Activated gamma-delta T cell treated with anti-CD3 and anti-CD28 coated beads, Interleukin-2, amount 50 U/mL, for 16 hours (primary cell): ENCODE measurements around the gene BMI1.
A peak's percentile ranks its signal among the peaks of the same experiment; 100 is the strongest.

Experiments used
- DNase-seq: peaks from one replicate; pipeline ENCODE4 v3.0.0-alpha.2; 2020; ENCODE audit warnings: low read depth

BMI1 gene

DNA sequence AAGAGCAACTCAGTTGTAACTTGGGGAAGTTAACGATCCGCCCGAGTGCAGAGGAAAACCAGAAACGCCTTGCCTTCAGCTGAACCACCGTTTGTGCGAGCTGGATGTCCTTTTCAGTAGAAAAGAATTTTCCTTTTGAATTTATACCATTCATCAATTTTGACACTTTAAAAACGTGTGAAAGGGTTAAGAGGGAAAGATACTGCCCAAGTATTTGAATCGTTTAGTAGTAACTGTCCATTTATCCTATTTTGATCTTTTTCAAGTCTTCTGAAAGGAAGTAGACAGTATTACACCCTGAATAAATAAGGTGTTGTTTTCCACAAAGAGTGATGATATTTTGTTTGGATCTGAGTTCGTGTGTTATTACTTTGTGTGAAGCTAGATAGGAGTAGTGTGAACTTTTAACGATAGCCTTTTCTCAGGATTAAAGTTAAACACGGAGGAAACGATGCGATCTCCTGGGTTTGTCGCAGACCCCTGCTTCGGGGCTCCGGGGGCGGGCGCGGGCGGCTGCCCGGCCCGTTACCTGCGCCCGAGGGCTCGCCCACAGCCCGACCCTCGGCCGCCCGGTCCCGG lies 830 bp upstream of the BMI1 start:
- DNase-seq = no peak

- DNase-seq = no peak
Observed at GRCh38 chr10:22321156-22321923, 441 bp downstream of the BMI1 start.

GRCh38 chr10:22321924-22322640 lies 1.2 kb downstream of the BMI1 start:
- no peak for DNase-seq

DNA sequence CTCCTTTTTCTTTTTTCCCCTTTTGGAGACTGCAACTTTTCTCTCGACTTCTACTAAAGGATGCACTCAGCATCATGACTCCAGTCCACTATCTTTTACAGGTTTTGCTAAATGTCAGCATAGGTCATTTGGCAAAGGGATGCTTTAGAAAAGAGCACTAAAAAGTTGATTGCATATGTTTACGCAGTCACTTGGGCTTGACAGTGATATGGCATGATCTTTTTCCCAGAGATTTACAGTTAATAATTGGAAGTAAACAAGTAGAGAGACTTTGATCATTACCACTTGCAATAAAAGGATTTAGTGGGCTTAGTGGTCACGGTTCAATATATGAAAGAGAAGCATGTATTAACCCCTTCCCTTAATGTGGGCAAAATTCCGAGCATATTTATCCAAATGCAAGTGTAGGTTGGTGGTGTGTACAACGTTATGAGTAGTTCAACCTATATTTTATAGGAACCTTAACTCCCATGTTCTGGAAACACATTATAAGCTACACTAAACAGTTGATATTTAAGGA lies 1.8 kb downstream of the BMI1 start:
- no peak for DNase-seq

GRCh38 chr10:22323538-22324305 lies 2.8 kb downstream of the BMI1 start:
- no peak for DNase-seq

DNA sequence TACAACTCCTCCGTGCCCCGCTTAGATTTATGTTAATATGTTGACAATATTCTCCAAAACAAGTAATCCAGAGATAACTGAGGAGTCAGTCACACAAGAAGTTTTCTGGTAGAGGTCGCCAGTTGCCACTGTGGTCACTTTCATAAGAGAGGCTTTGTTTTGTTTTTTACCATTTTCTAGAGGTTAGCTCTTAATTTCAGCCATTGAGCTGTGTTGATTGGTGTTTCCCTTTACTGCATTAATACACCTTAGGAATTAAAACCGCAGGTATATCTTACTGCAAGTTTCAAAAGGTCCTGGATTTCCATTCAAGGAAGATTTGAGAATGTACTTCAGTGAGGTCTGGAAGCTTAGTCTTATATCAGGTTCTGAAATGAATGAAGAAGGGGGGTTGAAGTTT lies 3.5 kb downstream of the BMI1 start:
- DNase-seq = no peak

DNA sequence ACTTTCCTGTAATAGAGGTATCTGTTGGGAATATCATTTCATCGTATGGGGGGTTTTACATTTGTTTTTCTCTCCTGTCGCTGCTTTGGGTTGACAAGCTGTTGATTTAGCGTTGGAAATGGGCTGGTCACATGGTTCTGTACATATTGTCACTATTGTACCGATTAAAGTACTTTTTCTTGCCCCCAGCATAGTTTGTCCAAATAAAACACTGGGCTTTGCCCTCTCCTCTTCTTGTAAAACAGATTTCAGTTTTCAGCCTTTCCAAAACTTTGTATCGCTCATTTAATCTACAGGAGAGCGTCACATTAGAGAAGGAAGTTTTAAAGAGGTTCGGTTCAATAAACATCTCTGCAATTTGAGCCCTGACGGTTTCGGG lies 4.0 kb downstream of the BMI1 start:
- DNase-seq = no peak

DNA sequence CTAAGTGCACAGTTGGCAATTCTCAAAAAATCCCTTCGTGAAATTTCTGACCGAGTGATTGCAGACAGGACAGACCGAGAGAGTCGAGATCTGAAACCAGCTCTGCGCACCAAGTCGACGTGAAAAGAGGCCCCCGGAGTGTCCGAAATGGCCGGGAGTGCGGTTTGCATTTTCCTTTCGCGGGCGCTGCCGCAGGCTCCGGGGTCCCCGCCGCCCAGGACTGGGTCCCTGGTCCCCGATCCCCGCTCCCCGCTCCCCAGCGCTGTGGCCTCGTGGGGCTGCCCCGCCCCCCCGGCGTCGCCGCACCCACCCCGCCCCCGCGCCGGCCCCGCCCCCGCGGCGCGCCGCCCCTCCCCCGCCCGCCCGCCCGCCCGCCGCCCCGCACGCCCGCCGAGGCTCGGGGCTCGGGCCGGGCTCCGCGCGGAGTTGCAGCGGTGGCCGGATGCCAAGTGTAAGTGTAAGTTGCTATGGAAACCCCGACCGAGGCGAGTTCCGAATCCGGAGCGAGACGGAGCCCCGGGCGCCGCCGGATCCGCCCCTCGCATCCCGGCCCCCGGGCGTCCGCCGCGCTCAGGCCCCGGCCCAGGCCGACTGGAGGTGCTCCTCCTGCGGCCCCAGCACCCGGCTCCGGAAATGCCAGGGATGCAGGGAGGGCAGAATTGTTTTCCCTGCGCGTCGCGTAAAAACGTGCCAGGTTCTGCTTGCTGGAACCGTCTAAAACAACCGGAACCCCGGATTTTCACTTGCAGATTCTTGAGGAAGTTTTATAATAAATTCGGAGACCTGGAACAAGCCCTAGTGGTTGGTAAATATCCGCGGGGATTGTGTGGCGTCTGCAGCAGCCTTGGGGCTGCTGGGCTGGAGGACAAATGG lies 4.6 kb downstream of the BMI1 start:
- DNase-seq = peak; percentile 57

GRCh38 chr10:22326145-22326702 lies 5.3 kb downstream of the BMI1 start:
- no peak for DNase-seq

GRCh38 chr10:22329150-22329549 lies 8.3 kb downstream of the BMI1 start:
- DNase-seq = no peak

DNA sequence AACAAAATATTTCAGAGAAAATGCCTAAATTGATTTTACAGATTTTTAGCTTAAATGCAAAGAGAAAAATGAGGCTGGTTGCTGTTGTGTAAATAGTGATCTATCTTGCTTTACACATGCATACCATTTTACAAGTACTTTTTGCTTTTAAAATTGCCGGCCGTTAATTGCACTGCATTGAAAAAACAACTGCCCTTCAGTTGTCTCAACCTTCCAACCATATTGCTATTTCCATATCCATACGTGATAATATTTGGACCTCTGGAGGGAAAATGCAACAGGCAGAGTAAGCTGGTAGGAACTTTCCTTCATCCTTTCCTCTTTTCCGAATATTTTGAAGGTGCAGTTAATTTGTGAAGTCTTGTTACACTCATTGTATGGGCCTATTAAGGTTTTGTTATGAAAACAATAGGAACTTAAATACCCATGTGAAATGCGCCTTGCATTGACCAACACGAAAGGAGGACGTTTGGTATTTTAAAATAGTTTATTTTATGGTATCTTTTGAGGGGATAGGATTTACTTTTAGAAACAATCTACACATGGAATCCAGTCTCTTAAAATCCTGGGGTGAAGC lies 11.3 kb downstream of the BMI1 start:
- DNase-seq = no peak

DNA sequence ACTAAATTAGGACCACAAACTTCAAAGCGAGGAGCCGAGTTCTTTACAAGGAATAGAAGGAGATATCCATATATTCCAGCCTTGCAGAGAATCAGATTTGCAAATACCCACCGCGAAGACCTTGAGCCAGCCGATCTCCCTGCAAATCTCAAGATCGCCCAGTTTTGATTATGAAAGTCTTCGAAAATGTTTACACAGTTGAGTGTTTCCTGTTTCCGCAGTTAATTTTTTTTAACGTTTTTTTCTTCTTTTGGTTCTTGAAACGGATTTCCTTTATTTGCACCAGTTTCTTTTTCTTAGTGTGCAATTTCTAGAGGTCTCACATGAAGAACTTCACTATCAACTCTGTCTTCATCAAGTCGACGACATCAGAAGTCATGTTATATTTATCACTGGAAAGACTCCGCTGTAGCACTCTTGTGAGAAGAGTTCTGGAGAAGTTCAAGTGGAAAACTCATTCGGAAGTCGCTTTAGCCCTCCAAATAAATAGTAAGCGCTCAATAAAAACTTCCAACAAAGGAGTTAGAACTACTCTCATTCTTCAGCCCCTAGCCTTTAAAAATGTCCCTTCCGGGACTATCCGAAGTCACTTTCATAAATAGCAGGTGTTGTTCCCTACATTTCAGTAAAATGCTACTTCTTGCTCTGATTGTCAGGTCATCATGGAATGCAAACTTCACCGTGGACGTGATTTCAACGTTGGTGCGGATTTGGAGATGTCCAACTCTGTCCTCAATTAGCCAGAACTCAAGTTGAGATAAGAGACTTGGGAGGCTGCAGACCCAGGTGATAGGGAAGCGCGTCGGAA lies 12.5 kb downstream of the BMI1 start:
- no peak for DNase-seq

GRCh38 chr10:22333975-22334282 lies 13.0 kb downstream of the BMI1 start:
- DNase-seq = no peak

- no peak for DNase-seq
Observed at GRCh38 chr10:22334414-22335172, 13.7 kb downstream of the BMI1 start.

GRCh38 chr10:22335173-22335933 lies 14.5 kb downstream of the BMI1 start:
- DNase-seq = no peak

- DNase-seq = no peak
Observed at GRCh38 chr10:22338185-22338900, 17.4 kb downstream of the BMI1 start.

- DNase-seq = no peak
Observed at GRCh38 chr10:22338931-22339330, 18.0 kb downstream of the BMI1 start.
